Measurements from ENCODE around the gene ICE1.

- no peak for TF ChIP-seq CTCF (IDR thresholded peaks at IDR 0.05)
- TF ChIP-seq POLR2A (IDR thresholded peaks at IDR 0.05), result no peak
- TF ChIP-seq POLR2AphosphoS5 (IDR thresholded peaks at IDR 0.05), result no peak
These were observed 48.5 kb downstream of the ICE1 start for GRCh38 chr5:5470933-5471332.
